A549 (cell line): ENCODE results near the gene PRCP.

Source experiments
- CTCF ChIP-seq: fragments of >200 bp; sonication (Bioruptor Twin); formaldehyde crosslinking; IDR thresholded peaks from 3 replicates; pipeline ENCODE4 v1.5.1; 2016
- EP300 ChIP-seq, 2 experiments: fragments of >200 bp; sonication (Bioruptor Twin); formaldehyde crosslinking; IDR thresholded peaks; 2 replicates in 1 of 2; 3 replicates in 1 of 2; pipeline ENCODE4 v1.6.1; 2016 to 2017
- POLR2A ChIP-seq: IDR thresholded peaks from 2 replicates; pipeline ENCODE4 v1.6.1; 2012; ENCODE audit warnings: mild to moderate bottlenecking, low read length

GRCh38 chr11:82895437-82896091 lies 4.7 kb downstream of the PRCP start:
- TF ChIP-seq EP300 (IDR thresholded peaks at IDR 0.05) (no peak), CTCF (no peak), POLR2A (no peak)
